Motor neuron (in vitro differentiated cells): ENCODE measurements around the gene C2CD2. TPM values are rescaled to one million over a fixed set of nuclear protein-coding genes. Genes with fewer than 3 reads are reported as not detected.
A peak's percentile ranks its signal among the peaks of the same experiment; 100 is the strongest.

Experiments
- ATAC-seq, 8 experiments: fragments of 200-7000 bp; cut with Tn5 transposase; replicated peaks in 6 of 8; 2 replicates each; pipeline ENCODE4 v1.8.0; 2021; ENCODE audit warnings: mild to moderate bottlenecking in 8 of 8, moderate library complexity in 8 of 8
- H3K27ac ChIP-seq, 2 donors: fragments of 250-450 bp; sonication (Bioruptor Pico); 2 replicates each; pipeline ENCODE4 v1.9.0; 2021; ENCODE audit warnings: antibody characterized with exemption in 2 of 2, mild to moderate bottlenecking in 2 of 2, moderate library complexity in 1 of 2
- H3K4me1 ChIP-seq, 2 donors: fragments of 250-450 bp; sonication (Bioruptor Pico); replicated peaks in 1 of 2; 2 replicates each; pipeline ENCODE4 v1.6.1; 2021; ENCODE audit warnings: antibody characterized with exemption in 2 of 2, mild to moderate bottlenecking in 2 of 2, moderate library complexity in 1 of 2
- H3K4me3 ChIP-seq, 5 donors: fragments of 250-450 bp; sonication (Bioruptor Pico); 2 replicates each; pipeline ENCODE4 v1.9.0; 2021; ENCODE audit warnings: antibody characterized with exemption in 5 of 5, mild to moderate bottlenecking in 5 of 5, moderate library complexity in 4 of 5
- WGBS, 10 experiments: fragments of 450-650 bp; shearing (Covaris generic); methylation state at CpG; one replicate each; pipeline ENCODE4 v1.0.0; 2022; 5-methylcytosine and 5-hydroxymethylcytosine counted together
- in situ Hi-C, 9 experiments: fragments of 400-800 bp; cut with MboI; loops; one replicate each; pipeline ENCODE4 v1.15.0; 2021; ENCODE audit warnings: low sequenced_read_pairs in 9 of 9, low pct_unique_long_range_greater_than_20kb in 2 of 9; ENCODE audit not compliant: unreplicated experiment in 9 of 9
- total RNA-seq, 8 experiments: library from RNA; unstranded; fragments of 300-600 nt; gene quantifications; 2 replicates each; pipeline versions ENCODE4 v1.2.3 to v1.2.4, GENCODE V29; 2022

Gene C2CD2
- total RNA-seq, 8 experiments from 2014 or later, result 3.5 to 22.3 (median 6.6) TPM

DNA sequence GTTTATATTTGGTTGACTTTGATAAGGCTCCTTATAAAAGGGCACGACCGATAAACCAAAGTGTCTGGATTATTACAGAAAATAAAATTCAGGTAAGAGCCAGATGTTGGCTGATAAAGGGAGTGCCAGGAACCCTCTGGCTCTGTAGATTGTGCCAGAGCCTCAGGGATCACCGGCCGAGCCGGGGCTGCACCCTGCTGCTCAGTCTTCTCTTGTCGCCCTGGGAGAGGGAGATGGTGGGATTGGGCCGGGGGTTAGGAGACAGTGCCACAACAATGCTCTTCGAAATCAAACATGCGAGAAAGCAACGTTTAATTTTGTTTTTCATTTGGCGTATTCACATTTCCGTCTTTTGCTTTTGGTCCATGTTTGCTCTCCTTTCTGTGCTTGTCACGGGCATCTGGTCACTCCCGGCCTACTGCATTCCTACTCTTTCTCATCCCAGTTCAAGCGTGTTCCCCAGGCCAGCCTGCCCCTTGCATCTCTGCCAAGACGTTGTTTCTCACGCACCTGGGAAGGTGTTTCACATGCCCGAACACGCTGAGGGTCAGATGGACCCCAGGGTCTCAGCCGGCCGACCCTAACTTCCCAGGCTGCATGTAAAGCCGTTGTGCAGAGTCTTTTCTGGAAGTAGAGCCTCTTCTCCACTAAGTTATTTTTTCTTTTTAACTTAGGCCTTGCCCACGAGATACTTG lies 18.8 kb upstream of the C2CD2 start:
- Histone ChIP-seq H3K4me3 (no peak overlapping the region), H3K4me1 (peaks cover 4 to 19% of the 10 kb centered on the region in 2 donors), H3K27ac (no peak overlapping the region)
- ATAC-seq, result no peak
- 54 to 97% (median 87%) methylated on average over 2 to 20 of the region's 23 CpGs; no CpG with 5 or more reads in 1 of the 10 experiments for WGBS, 10 experiments
- in situ Hi-C loops, result no loop called here

GRCh38 chr21:41971891-41972290 lies 18.1 kb upstream of the C2CD2 start:
- no peak overlapping the region for H3K4me3 ChIP-seq
- H3K27ac ChIP-seq, result no peak overlapping the region
- in situ Hi-C loops, result no loop called here
- peaks cover 4 to 19% of the 10 kb centered on the region in 2 donors for H3K4me1 ChIP-seq
- ATAC-seq, result no peak
- WGBS, 10 experiments, result 29 to 100% (median 78%) methylated on average over 1 to 2 of the region's 6 CpGs; no CpG with 5 or more reads in 3 of the 10 experiments

- Histone ChIP-seq H3K27ac (peak overlapping the region in 1 of 2 donors; percentile 21), H3K4me3 (no peak overlapping the region), H3K4me1 (peaks cover 4 to 19% of the 10 kb centered on the region in 2 donors)
- 47 to 100% (median 77%) methylated on average over 1 to 13 of the region's 20 CpGs; no CpG with 5 or more reads in 1 of the 10 experiments for WGBS, 10 experiments
- peak in 3 of 8 experiments; percentile 24 to 52 (median 46) for ATAC-seq
- in situ Hi-C loops, result no loop called here
These were observed 17.2 kb upstream of the C2CD2 start for GRCh38 chr21:41970751-41971653.

- peak in 1 of 8 experiments; percentile 38 for ATAC-seq
- 47 to 100% (median 90%) methylated on average over 1 to 5 of the region's 5 CpGs; no CpG with 5 or more reads in 5 of the 10 experiments for WGBS, 10 experiments
- Histone ChIP-seq H3K4me3 (no peak overlapping the region), H3K27ac (no peak overlapping the region), H3K4me1 (peaks cover 4 to 19% of the 10 kb centered on the region in 2 donors)
- in situ Hi-C loops, result no loop called here
These were observed 16.2 kb upstream of the C2CD2 start for GRCh38 chr21:41970106-41970391.

- WGBS, 10 experiments, result 67% methylated on average over 1 of the region's 4 CpGs; no CpG with 5 or more reads in 9 of the 10 experiments
- in situ Hi-C loops, result no loop called here
- no peak for ATAC-seq
- peaks cover 4 to 21% of the 10 kb centered on the region in 2 donors for H3K4me1 ChIP-seq
- H3K4me3 ChIP-seq, result no peak overlapping the region
- H3K27ac ChIP-seq, result no peak overlapping the region
These were observed 13.9 kb upstream of the C2CD2 start for GRCh38 chr21:41967708-41968107.

- no peak for ATAC-seq
- in situ Hi-C loops, result no loop called here
- WGBS, 10 experiments, result 20 to 100% (median 80%) methylated on average over 1 to 4 of the region's 10 CpGs; no CpG with 5 or more reads in 5 of the 10 experiments
- no peak overlapping the region for H3K4me3 ChIP-seq
- H3K27ac ChIP-seq, result no peak overlapping the region
- peaks cover 4 to 21% of the 10 kb centered on the region in 2 donors for H3K4me1 ChIP-seq
These were observed 13.2 kb upstream of the C2CD2 start for GRCh38 chr21:41966872-41967621.

- H3K4me3 ChIP-seq, result no peak overlapping the region
- ATAC-seq, result peak in 2 of 8 experiments; percentile 11 to 32
These were observed 12.4 kb upstream of the C2CD2 start for GRCh38 chr21:41966041-41966833.

DNA sequence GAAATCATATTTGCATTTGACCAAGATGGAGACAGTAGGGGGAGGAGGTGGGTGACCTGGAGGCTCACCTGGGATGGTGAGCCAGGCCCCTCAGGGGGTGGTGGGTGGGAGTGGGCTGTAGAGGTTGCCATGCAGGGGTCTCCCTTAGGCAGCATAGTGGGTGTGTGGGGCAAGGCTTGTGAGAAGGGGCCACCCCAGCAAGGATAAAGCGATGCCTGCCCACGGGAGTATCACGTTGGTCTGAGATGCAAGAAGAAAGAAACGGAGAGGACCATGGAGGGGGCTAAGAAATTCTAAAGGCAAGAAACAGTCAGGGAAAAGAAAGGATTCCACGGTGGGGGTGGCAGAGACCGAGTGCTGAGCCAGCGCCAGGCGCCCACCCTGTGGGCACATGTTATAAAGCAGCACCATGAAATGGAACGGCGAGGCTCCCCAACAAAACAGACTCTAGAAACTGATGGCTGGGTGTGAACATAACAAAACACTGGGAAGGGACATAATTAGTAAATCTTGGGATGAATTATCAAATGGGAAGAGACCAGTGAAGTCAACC lies 11.7 kb upstream of the C2CD2 start:
- Histone ChIP-seq H3K27ac (no peak overlapping the region), H3K4me3 (no peak overlapping the region), H3K4me1 (peaks cover 4 to 13% of the 10 kb centered on the region in 2 donors)
- ATAC-seq, result no peak
- 57 to 100% (median 87%) methylated on average over 1 to 9 of the region's 10 CpGs; no CpG with 5 or more reads in 1 of the 10 experiments for WGBS, 10 experiments
- in situ Hi-C loops, result no loop called here

More at GRCh38 chr21:41966041-41966833, 12.4 kb upstream of the C2CD2 start:
- Histone ChIP-seq H3K27ac (no peak overlapping the region), H3K4me1 (peaks cover 4 to 19% of the 10 kb centered on the region in 2 donors)
- in situ Hi-C loops, result no loop called here
- 61 to 100% (median 85%) methylated on average over 1 to 11 of the region's 11 CpGs for WGBS, 10 experiments

- Histone ChIP-seq H3K27ac (no peak overlapping the region), H3K4me1 (peaks cover 2 to 12% of the 10 kb centered on the region in 2 donors), H3K4me3 (no peak overlapping the region)
- in situ Hi-C loops, result no loop called here
- 28 to 100% (median 70%) methylated on average over 1 to 5 of the region's 5 CpGs; no CpG with 5 or more reads in 2 of the 10 experiments for WGBS, 10 experiments
- no peak for ATAC-seq
These were observed 11.2 kb upstream of the C2CD2 start for GRCh38 chr21:41965045-41965444.

GRCh38 chr21:41964171-41964570 lies 10.4 kb upstream of the C2CD2 start:
- in situ Hi-C loops, result no loop called here
- no peak for ATAC-seq
- H3K27ac ChIP-seq, result no peak overlapping the region
- peaks cover 0 to 6% of the 10 kb centered on the region in 2 donors for H3K4me1 ChIP-seq
- 67 to 88% (median 80%) methylated on average over 1 to 5 of the region's 8 CpGs; no CpG with 5 or more reads in 5 of the 10 experiments for WGBS, 10 experiments
- H3K4me3 ChIP-seq, result no peak overlapping the region

- 71 to 100% (median 90%) methylated on average over 1 to 5 of the region's 11 CpGs; no CpG with 5 or more reads in 2 of the 10 experiments for WGBS, 10 experiments
- Histone ChIP-seq H3K27ac (no peak overlapping the region), H3K4me3 (no peak overlapping the region), H3K4me1 (peaks cover 0 to 2% of the 10 kb centered on the region in 2 donors)
- no peak for ATAC-seq
- in situ Hi-C loops, result no loop called here
These were observed 8.7 kb upstream of the C2CD2 start for GRCh38 chr21:41962425-41962966.

- in situ Hi-C loops, result no loop called here
- 57 to 86% methylated on average over 1 to 3 of the region's 8 CpGs; no CpG with 5 or more reads in 8 of the 10 experiments for WGBS, 10 experiments
These were observed 7.9 kb upstream of the C2CD2 start for GRCh38 chr21:41961753-41962152.

More at GRCh38 chr21:41961753-41962152, 7.9 kb upstream of the C2CD2 start:
- Histone ChIP-seq H3K27ac (no peak overlapping the region), H3K4me3 (no peak overlapping the region), H3K4me1 (peaks cover 0 to 2% of the 10 kb centered on the region in 2 donors)
- ATAC-seq, result no peak
